Astrocyte of the spinal cord (primary cell): Measurements from ENCODE around the gene ATG12.

ENCODE experiments used
- DNase-seq: peaks from one replicate; pipeline ENCODE4 v3.0.0; 2011; ENCODE audit warnings: low read depth, low spot score
- H3K4me3 ChIP-seq: 2 replicates; pipeline ENCODE4 v1.5.1; 2011; ENCODE audit warnings: low read depth, mild to moderate bottlenecking, low read length, moderate library complexity
- in situ Hi-C: cut with HindIII; loops from 2 replicates; pipeline ENCODE4 v1.10.0; 2017; ENCODE audit warnings: low sequenced_read_pairs
- TF ChIP-seq, protein P1 (sequence below): IDR thresholded peaks from 2 replicates; pipeline ENCODE4 v1.5.1; 2012; ENCODE audit warnings: low read depth, mild to moderate bottlenecking, low read length, inconsistent platforms

Gene ATG12

DNA sequence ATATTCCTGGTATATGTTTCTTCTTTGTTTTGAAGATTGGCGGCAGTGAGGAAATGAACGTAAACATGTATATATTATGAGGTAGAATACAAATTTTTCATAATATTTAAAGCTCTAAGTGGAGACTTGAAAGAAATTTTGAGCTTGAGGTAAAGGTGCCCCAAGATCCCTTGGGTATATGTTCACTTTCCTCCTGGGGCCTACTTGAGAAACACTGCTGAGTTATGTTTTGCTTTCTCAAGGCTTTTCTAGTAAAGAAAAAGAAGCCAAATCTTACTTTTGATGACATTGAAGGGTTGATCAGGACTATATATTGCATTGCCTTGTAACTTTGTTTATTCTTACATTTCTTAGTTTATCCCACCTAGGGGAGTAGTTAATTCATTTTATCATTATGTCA, 31.1 kb upstream of the ATG12 start:
- TF ChIP-seq, protein P1, sequence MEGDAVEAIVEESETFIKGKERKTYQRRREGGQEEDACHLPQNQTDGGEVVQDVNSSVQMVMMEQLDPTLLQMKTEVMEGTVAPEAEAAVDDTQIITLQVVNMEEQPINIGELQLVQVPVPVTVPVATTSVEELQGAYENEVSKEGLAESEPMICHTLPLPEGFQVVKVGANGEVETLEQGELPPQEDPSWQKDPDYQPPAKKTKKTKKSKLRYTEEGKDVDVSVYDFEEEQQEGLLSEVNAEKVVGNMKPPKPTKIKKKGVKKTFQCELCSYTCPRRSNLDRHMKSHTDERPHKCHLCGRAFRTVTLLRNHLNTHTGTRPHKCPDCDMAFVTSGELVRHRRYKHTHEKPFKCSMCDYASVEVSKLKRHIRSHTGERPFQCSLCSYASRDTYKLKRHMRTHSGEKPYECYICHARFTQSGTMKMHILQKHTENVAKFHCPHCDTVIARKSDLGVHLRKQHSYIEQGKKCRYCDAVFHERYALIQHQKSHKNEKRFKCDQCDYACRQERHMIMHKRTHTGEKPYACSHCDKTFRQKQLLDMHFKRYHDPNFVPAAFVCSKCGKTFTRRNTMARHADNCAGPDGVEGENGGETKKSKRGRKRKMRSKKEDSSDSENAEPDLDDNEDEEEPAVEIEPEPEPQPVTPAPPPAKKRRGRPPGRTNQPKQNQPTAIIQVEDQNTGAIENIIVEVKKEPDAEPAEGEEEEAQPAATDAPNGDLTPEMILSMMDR = no peak
- in situ Hi-C loops = no loop called here
- no peak overlapping the region for H3K4me3 ChIP-seq
- DNase-seq = no peak

DNA sequence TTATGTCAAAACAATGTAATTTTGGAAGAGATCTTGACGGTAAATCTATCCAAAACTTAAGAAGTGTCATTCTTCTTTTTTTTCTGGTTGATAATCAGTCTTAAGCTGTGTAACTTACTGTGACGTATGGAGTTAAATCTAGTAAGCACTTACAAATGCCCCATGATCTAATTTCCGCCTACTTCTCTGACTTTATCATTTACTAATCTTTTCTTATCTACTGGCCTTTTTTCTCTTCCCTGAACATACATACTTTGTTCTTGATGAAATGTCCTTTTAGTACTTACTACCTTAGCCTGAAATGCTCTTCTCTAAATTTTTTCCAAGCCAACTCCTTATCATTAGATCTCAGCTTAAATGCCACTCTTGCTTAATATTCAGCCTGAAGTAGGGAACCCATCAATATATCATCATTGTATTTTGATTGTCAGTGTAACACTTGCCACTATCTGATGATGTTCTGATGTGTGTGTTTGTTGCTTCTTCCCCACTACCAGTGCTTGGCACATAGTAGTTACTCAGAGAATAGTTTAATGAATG, 28.0 kb upstream of the ATG12 start:
- no peak overlapping the region for H3K4me3 ChIP-seq
- DNase-seq = no peak
- TF ChIP-seq, protein P1 = no peak
- in situ Hi-C loops = no loop called here

DNA sequence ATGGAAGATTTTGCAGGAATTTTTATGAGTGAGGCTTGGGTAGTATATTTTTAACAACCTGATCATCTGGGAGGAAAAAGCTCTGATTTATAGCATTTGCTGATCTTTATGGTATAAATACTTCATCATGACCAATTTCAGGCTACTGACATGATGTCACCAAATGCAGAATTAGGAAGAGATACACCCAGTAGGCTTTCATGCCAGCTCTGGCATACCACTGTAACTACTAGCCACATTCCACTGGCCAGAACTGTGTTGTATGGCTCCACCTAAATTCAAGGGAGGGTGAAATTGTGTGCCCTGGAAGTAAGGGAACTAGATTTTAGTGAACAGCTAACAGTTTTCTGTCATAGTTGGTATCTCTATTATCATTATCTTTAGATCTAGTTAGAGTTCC, 18.0 kb upstream of the ATG12 start:
- H3K4me3 ChIP-seq = no peak overlapping the region
- no peak for DNase-seq
- in situ Hi-C loops = no loop called here
- TF ChIP-seq, protein P1 = no peak

DNA sequence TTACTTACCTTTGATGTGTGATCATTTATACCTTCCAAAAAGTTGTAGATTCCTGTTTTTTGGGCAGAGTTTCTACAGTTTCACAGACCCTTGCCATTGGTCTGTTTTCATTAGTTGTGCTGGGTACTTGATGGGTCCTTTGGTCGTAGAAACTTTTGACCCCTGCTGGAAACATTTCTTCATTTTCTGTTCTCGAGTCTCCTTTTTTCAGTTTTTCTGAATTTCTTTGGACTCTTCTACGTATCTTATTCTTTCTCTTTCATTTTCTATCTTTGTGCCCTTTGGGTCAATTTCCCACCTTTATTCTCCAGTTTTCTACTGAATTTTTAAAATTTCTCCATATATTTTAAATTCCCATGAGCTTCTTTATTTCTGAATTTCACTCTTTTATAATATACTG, 17.0 kb upstream of the ATG12 start:
- no peak overlapping the region for H3K4me3 ChIP-seq
- DNase-seq = no peak
- TF ChIP-seq, protein P1 = no peak
- in situ Hi-C loops = no loop called here

DNA sequence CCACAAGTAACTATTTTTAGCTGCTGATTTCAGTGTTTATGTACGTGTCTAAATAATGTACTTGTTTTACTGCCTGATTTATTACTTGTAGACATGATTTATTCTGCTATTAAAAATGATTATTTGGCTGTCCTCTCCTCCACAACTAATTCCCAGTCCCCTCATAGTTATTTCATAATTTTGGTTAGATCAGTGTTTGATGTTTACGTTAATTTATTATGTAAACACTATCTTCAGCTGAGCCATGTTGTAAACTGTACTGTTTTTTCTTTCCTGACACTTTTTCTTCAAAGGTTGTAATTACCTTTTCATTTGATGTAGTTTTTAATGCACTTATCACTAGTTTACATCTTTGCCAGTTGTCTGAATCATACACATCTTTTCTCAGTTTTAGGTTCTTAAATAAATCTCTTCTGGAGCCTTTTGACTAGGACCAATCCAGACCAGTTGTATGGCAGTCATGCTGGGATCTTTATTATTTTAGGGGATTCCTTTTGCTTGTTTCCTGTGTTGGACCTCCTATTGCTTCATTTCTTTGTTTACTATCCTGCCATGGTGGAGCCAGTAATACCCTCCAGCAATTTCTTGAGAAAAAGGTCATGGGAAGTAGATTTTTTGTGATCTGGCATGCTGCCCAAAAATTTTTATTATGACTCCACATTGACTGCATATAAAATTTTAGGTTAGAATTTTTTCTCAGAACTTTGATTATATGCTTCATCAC, 16.4 kb upstream of the ATG12 start:
- TF ChIP-seq, protein P1 = no peak
- in situ Hi-C loops = no loop called here
- DNase-seq = peak; percentile 78
- H3K4me3 ChIP-seq = no peak overlapping the region

DNA sequence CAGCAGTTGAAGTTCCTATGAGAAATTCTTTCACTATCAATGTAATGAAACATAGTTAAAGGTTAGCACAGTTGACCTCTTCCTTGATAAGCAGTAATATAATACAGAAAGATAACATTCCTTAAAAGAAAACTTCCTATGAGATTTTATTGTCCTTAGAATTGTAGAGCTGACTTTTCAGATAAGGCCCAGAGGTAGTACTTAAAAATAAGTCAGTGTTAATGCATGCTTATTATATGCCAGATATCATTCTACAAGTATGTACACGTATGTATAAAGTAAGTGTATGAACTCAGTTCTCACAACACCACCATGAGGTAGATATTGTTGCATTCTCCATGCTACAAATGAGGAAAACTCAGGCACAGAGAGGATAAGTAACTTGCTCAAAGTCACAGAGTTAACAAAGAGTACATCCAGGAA, 15.7 kb upstream of the ATG12 start:
- DNase-seq = no peak
- in situ Hi-C loops = no loop called here
- no peak overlapping the region for H3K4me3 ChIP-seq
- TF ChIP-seq, protein P1 = no peak
